RWPE2 (cell line): ENCODE results near the gene HIC1.

Source experiments
- ATAC-seq: fragments of 200-7000 bp; cut with Tn5 transposase; 3 replicates; pipeline ENCODE4 v1.9.1; 2021; ENCODE audit warnings: low read depth
- DNase-seq: peaks from one replicate; pipeline ENCODE4 v3.0.0-alpha.2; 2020; ENCODE audit warnings: low spot score
- H3K27ac ChIP-seq: fragments of 450-650 bp; 2 replicates; pipeline ENCODE4 v1.5.1; 2017; ENCODE audit warnings: mild to moderate bottlenecking; ENCODE audit not compliant: poor library complexity, severe bottlenecking
- H3K27me3 ChIP-seq: fragments of 250-450 bp; sonication (Bioruptor Pico); 2 replicates; pipeline ENCODE4 v1.5.1; 2021; ENCODE audit warnings: mild to moderate bottlenecking, moderate library complexity; ENCODE audit not compliant: insufficient read depth, poor library complexity, severe bottlenecking
- H3K36me3 ChIP-seq: fragments of 250-450 bp; sonication (Bioruptor Pico); 2 replicates; pipeline ENCODE4 v1.5.1; 2020; ENCODE audit warnings: low read depth, mild to moderate bottlenecking, moderate library complexity
- H3K4me1 ChIP-seq: fragments of 250-450 bp; sonication (Bioruptor Pico); 2 replicates; pipeline ENCODE4 v1.5.1; 2021; ENCODE audit warnings: mild to moderate bottlenecking, moderate library complexity; ENCODE audit not compliant: insufficient read depth, poor library complexity, severe bottlenecking
- H3K4me3 ChIP-seq: fragments of 250-450 bp; sonication (Bioruptor Pico); 2 replicates; pipeline ENCODE4 v1.5.1; 2021; ENCODE audit warnings: mild to moderate bottlenecking, moderate library complexity; ENCODE audit not compliant: severe bottlenecking
- H3K9me3 ChIP-seq: fragments of 250-450 bp; sonication (Bioruptor Pico); 2 replicates; pipeline ENCODE4 v1.5.1; 2021; ENCODE audit warnings: mild to moderate bottlenecking, moderate library complexity; ENCODE audit not compliant: severe bottlenecking
- CTCF ChIP-seq: fragments of 450-650 bp; IDR thresholded peaks from one replicate; pipeline ENCODE4 v1.5.1; 2017; ENCODE audit warnings: mild to moderate bottlenecking, moderate library complexity; ENCODE audit not compliant: poor library complexity, severe bottlenecking

The HIC1 gene

GRCh38 chr17:2082003-2082781 lies 27.3 kb downstream of the HIC1 start:
- Histone ChIP-seq H3K4me3 (no peak overlapping the region), H3K4me1 (peaks cover 22% of the 10 kb centered on the region), H3K9me3 (no peaks in the 10 kb centered on the region), H3K27me3 (no peaks in the 10 kb centered on the region), H3K36me3 (peaks cover 9% of the 10 kb centered on the region), H3K27ac (peak overlapping the region; percentile 64)
- TF ChIP-seq CTCF: no peak
- ATAC-seq (no peak), DNase-seq (no peak)

GRCh38 chr17:2083613-2084035 lies 28.7 kb downstream of the HIC1 start:
- H3K27me3 ChIP-seq: no peaks in the 10 kb centered on the region
- TF ChIP-seq CTCF: no peak
- peak overlapping the region; percentile 38 for H3K27ac ChIP-seq
- ATAC-seq (no peak), DNase-seq (no peak)
- H3K4me3 ChIP-seq: no peak overlapping the region
- peaks cover 22% of the 10 kb centered on the region for H3K4me1 ChIP-seq
- peaks cover 9% of the 10 kb centered on the region for H3K36me3 ChIP-seq
- no peaks in the 10 kb centered on the region for H3K9me3 ChIP-seq

GRCh38 chr17:2084036-2084765 lies 29.3 kb downstream of the HIC1 start:
- H3K9me3 ChIP-seq: no peaks in the 10 kb centered on the region
- peaks cover 22% of the 10 kb centered on the region for H3K4me1 ChIP-seq
- peak overlapping the region; percentile 38 for H3K27ac ChIP-seq
- DNase-seq (no peak), ATAC-seq (peak; percentile 57)
- H3K36me3 ChIP-seq: peaks cover 7% of the 10 kb centered on the region
- no peak overlapping the region for H3K4me3 ChIP-seq
- H3K27me3 ChIP-seq: no peaks in the 10 kb centered on the region
- TF ChIP-seq CTCF: no peak

- no peaks in the 10 kb centered on the region for H3K9me3 ChIP-seq
- ATAC-seq: peak; percentile 28; the same call in 2 of the 3 replicates
- DNase-seq: no peak
- no peak for TF ChIP-seq CTCF
- H3K4me3 ChIP-seq: no peak overlapping the region
- peaks cover 22% of the 10 kb centered on the region for H3K4me1 ChIP-seq
- peaks cover 6% of the 10 kb centered on the region for H3K36me3 ChIP-seq
- H3K27ac ChIP-seq: peak overlapping the region; percentile 38
- H3K27me3 ChIP-seq: no peaks in the 10 kb centered on the region
Measured at GRCh38 chr17:2084766-2085647, 30.1 kb downstream of the HIC1 start.
